Large intestine (tissue), 12 donors: Measurements from ENCODE around the gene ACSM4. TPM values are rescaled to one million over a fixed set of nuclear protein-coding genes. Genes with fewer than 3 reads are reported as not detected.
"Not testable (repeated sequence)": the region's sequence is repeated elsewhere in the genome, so short reads cannot be mapped to it uniquely, and the experiment has no call there.

Source experiments
- DNase-seq, 2 donors: peaks; one replicate each; pipeline versions ENCODE4 v3.0.0 to v3.0.0-alpha.2; 2013
- H3K27ac ChIP-seq: one replicate; pipeline ENCODE4 v1.5.1; 2013; ENCODE audit warnings: low read length
- H3K27me3 ChIP-seq: 2 replicates; pipeline ENCODE4 v1.6.1; 2013; ENCODE audit warnings: low read length; ENCODE audit not compliant: control insufficient read depth, insufficient read depth
- H3K36me3 ChIP-seq: 2 replicates; pipeline ENCODE4 v1.6.1; 2013; ENCODE audit warnings: low read length; ENCODE audit not compliant: control insufficient read depth, insufficient read depth
- H3K4me1 ChIP-seq: one replicate; pipeline ENCODE4 v1.6.1; 2013; ENCODE audit warnings: low read length; ENCODE audit not compliant: control insufficient read depth, insufficient read depth
- H3K4me3 ChIP-seq: one replicate; pipeline ENCODE4 v1.5.1; 2013; ENCODE audit warnings: low read length
- H3K9me3 ChIP-seq: one replicate; pipeline ENCODE4 v1.6.1; 2013; ENCODE audit warnings: mild to moderate bottlenecking, low read depth, low read length, moderate library complexity; ENCODE audit not compliant: control insufficient read depth
- WGBS: methylation state at CpG from one replicate; pipeline ENCODE4 v1.1.5; 2013; ENCODE audit warnings: low lambda C conversion rate; ENCODE audit not compliant: insufficient coverage; 5-methylcytosine and 5-hydroxymethylcytosine counted together
- long read RNA-seq, 11 donors: transcript quantifications; one replicate each; lab custom pipeline, GENCODE V29; 2026
- polyA plus RNA-seq: library from polyadenylated mRNA; unstranded; fragments of 120-200 nt; gene quantifications from one replicate; pipeline ENCODE4 v1.2.1, GENCODE V29; 2013

Gene ACSM4, protein sequence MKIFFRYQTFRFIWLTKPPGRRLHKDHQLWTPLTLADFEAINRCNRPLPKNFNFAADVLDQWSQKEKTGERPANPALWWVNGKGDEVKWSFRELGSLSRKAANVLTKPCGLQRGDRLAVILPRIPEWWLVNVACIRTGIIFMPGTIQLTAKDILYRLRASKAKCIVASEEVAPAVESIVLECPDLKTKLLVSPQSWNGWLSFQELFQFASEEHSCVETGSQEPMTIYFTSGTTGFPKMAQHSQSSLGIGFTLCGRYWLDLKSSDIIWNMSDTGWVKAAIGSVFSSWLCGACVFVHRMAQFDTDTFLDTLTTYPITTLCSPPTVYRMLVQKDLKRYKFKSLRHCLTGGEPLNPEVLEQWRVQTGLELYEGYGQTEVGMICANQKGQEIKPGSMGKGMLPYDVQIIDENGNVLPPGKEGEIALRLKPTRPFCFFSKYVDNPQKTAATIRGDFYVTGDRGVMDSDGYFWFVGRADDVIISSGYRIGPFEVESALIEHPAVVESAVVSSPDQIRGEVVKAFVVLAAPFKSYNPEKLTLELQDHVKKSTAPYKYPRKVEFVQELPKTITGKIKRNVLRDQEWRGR
- polyA plus RNA-seq, result 0.04 TPM
- long read RNA-seq, donor 1, partial matches to known transcripts, result 0 of 7 reads
- long read RNA-seq, donor 1, other reads (novel, unspliced or antisense), result 7 of 7 reads
- long read RNA-seq, donor 2, result 0 reads
- long read RNA-seq, donor 3, result 0 reads
- long read RNA-seq, donor 4, result 0 reads
- long read RNA-seq, donor 5, result 0 reads
- long read RNA-seq, donor 6, result 0 reads
- long read RNA-seq, donor 7, result 0 reads
- long read RNA-seq, donor 8, partial matches to known transcripts, result 43 of 43 reads
- long read RNA-seq, donor 8, other reads (novel, unspliced or antisense), result 0 of 43 reads
- long read RNA-seq, donor 9, result 0 reads
- long read RNA-seq, donor 10, result 0 reads
- long read RNA-seq, donor 11, result 0 reads

DNA sequence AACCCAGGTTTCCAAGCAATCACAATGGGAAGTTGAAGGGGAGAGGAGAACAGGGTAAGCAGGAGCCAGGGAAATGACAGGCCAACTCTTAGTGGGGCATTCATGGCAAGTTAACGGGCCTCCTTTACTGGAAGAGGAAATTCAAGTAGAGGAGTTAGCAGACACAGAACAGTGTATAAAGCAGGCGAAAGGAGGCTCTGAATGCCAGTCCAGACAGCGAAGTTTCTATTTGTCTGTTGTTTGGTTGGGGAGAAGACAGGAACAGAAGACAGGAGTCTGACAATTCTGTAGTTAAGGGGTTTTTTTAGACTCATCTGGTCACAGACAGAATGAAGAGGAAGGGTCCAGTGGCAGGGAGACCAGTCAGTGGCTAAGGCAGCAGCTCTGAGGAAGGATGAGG is at the start of gene ACSM4:
Gene ACSM4, plus strand, starts transcription at position 301 of the 400 bp plus-strand sequence. CDS start 260 bp downstream, outside the sequence.
- H3K9me3 ChIP-seq, result no peaks in the 10 kb centered on the region
- no peaks in the 10 kb centered on the region for H3K27me3 ChIP-seq
- no peak within 1 kb of the TSS for H3K27ac ChIP-seq
- no CpG with 5 or more reads among the region's 3 CpGs for WGBS
- H3K36me3 ChIP-seq, result no peaks in the 10 kb centered on the region
- DNase-seq, result no peak
- H3K4me3 ChIP-seq, result no peak within 1 kb of the TSS
- H3K4me1 ChIP-seq, result no peaks in the 10 kb centered on the region

DNA sequence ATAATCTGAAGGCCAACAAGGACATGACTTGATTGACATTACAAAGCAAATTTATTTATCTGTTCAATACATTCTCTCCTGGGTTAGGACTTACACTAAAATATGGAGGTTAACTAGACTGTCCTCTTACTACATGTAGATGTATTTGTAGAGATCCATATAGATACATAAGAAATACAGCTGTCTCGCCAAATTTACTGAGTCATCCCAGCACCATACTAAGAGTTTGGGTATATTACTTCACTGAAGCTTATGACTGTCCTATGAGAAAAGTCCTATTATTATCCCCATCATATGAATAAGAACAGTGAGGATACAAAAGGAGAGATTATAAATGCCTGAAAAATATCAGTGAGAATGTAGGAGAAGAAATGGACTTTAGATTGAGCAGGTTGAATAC is 44.8 kb upstream of the ACSM4 start:
- Histone ChIP-seq H3K36me3 (no peaks in the 10 kb centered on the region), H3K27me3 (no peaks in the 10 kb centered on the region), H3K27ac (no peak overlapping the region), H3K4me3 (no peak overlapping the region), H3K9me3 (no peaks in the 10 kb centered on the region), H3K4me1 (no peaks in the 10 kb centered on the region)
- WGBS, result no CpG with 5 or more reads among the region's 1 CpG
- DNase-seq, result no peak

DNA sequence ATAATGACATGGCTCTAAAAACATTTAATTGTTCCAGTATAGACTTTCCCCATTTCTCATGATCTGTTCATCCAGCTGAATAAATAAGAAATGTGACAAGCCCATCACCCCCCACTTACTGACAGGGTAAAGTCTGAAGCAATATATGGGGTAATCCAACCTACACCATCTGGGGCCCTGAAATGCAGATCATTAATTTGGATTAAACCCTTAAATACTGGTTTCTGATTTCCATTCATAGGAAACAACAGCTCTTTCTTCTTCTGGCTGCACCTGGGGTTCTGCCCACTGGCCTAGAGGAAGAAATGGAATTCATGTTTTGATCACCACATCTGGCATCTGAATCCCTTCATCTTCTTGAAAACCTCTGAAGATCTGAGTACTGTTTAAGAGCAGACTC is 39.3 kb upstream of the ACSM4 start:
- Histone ChIP-seq H3K27me3 (no peaks in the 10 kb centered on the region), H3K4me3 (no peak overlapping the region), H3K9me3 (no peaks in the 10 kb centered on the region), H3K36me3 (no peaks in the 10 kb centered on the region), H3K4me1 (no peaks in the 10 kb centered on the region), H3K27ac (no peak overlapping the region)
- DNase-seq, result no peak

DNA sequence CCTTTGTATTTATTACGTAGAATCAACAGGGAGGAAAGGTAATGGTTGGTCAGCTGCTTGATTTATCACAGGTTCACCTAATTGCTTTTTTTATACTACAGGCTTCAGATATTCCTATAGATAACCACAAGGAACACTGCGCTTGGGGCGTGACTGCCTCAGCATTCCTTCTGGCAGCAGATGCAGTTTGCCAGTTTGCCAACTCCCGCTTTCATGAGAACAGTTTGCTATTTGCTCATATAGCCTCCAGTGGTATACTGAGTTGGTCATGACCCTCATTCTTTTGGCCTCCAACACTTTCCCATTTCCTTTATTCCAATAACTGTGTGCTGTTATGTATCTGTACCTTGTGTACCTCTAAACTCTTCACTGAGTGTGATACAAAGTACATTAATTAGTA is 38.6 kb upstream of the ACSM4 start:
- no peaks in the 10 kb centered on the region for H3K27me3 ChIP-seq
- no peak for DNase-seq
- 80% methylated on average over 1 of the region's 4 CpGs for WGBS

DNA sequence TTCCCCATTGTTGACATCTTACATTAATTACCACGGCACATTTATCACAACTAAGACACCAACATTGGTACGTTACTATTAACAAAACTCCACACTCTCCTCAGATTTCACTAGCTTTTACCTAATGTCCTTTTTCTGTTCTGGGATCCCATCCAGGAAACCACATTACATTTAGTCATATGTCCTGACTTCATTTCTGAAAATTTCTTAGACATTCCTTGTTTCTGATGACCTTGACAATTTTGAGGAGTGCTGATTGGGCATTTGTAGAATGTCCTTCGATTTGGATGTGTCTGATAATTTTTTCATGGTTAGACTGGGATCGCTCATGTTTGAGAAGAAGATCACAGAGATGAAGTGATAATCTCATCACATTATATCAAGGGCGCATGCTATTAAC is 34.6 kb upstream of the ACSM4 start:
- Histone ChIP-seq H3K4me1 (no peaks in the 10 kb centered on the region), H3K27ac (no peak overlapping the region), H3K36me3 (no peaks in the 10 kb centered on the region), H3K4me3 (no peak overlapping the region), H3K27me3 (no peaks in the 10 kb centered on the region), H3K9me3 (no peaks in the 10 kb centered on the region)
- DNase-seq, result no peak
- WGBS, result 92% methylated on average over 2 of the region's 5 CpGs

More for the DNA sequence above, 38.6 kb upstream of the ACSM4 start:
- Histone ChIP-seq H3K4me3 (no peak overlapping the region), H3K36me3 (no peaks in the 10 kb centered on the region), H3K27ac (no peak overlapping the region), H3K4me1 (no peaks in the 10 kb centered on the region), H3K9me3 (no peaks in the 10 kb centered on the region)

DNA sequence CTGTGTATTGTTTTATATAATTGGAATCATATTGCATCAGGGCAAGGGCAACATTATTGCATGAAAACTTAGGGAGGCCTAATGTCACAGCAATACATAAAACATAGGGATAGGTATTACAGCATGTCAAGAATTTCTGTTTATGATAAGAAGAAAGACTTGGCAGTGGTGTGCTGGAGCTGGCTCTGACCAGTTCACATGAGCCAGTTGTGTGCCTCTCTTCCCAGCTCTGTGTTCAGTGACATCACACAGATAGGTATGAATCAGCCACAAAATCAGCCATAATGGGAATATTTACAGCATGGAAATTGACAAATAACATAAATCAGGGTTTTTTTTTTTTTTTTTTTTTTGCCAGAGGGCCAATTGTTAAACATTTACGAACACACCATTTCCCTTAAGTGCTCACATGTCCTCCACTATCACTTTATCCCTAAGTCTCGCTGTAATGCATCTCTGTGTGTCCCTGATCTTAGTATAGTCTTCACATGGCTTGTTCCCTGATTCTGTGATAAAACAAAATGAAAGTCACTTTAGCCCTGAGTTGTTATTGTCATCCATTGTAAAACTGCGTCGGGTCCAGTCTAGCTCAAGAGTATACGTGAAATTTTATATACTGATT is 31.9 kb upstream of the ACSM4 start:
- Histone ChIP-seq H3K36me3 (no peaks in the 10 kb centered on the region), H3K9me3 (no peaks in the 10 kb centered on the region), H3K4me3 (no peak overlapping the region), H3K27ac (no peak overlapping the region), H3K4me1 (no peaks in the 10 kb centered on the region), H3K27me3 (no peaks in the 10 kb centered on the region)
- DNase-seq, result no peak
- WGBS, result 80% methylated on average over 1 of the region's 5 CpGs

DNA sequence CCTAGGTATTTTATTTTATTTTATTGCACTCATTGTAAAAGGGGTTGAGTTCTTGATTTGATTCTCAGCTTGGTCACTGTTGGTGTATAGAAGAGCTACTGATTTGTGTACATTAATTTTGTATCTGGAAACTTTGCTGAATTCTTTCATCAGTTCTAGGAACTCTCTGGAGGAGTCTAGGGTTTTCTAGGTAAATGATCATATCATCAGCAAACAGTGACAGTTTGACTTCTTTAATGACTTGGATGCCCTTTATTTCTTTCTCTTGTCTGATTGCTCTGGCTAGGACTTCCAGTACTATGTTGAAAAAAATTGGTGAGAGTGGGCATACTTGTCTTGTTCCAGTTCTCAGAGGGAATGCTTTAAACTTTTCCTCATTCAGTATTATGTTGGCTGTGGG is 28.4 kb upstream of the ACSM4 start:
- not testable (repeated sequence) for H3K27me3 ChIP-seq, H3K36me3 ChIP-seq, H3K4me3 ChIP-seq, H3K4me1 ChIP-seq, H3K27ac ChIP-seq, DNase-seq, H3K9me3 ChIP-seq

DNA sequence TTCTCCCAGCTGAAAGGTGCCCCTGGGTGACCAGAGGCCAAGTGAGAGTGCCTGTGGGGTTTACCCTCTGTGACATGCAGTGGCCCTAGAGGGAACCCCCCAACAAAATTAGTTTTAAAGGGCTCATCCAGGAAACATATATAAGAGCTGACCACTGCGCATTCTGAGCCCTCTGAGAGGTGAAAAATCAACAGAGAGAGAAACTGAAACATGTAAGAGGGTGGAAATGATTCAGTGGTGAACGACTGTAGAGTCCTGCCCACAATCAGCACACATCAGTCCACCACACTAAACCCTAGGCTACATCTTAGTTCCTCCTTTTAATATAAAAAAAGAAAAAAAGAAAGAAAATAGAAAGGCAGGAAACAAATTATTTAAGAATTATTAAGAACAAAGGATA is 21.0 kb upstream of the ACSM4 start:
- no peak overlapping the region for H3K4me3 ChIP-seq
- no peak overlapping the region for H3K27ac ChIP-seq
- no peak for DNase-seq
- no peaks in the 10 kb centered on the region for H3K4me1 ChIP-seq
- no peaks in the 10 kb centered on the region for H3K27me3 ChIP-seq
- no peaks in the 10 kb centered on the region for H3K9me3 ChIP-seq
- no CpG with 5 or more reads among the region's 2 CpGs for WGBS
- no peaks in the 10 kb centered on the region for H3K36me3 ChIP-seq

DNA sequence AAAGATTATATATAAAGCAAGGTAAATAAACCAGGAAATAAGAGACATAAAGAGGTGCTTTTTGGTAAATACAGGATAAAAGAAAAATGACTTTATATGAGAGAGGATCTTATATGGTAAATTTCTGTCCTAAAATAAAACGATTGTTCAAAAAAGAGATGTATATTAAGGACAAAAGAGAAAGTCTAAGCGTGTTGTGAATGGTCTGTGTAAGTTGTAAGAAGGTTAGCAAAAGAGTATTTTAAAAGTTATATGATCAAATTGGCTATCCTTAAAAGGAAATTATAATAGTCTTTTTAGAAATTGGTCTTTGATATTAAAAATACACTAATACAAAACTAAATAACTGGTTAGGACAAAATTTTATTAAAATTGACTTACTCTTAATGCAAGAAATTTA is 14.1 kb upstream of the ACSM4 start:
- H3K4me1 ChIP-seq, result no peaks in the 10 kb centered on the region
- 64% methylated on average over 2 of the region's 2 CpGs for WGBS
- no peak overlapping the region for H3K4me3 ChIP-seq

DNA sequence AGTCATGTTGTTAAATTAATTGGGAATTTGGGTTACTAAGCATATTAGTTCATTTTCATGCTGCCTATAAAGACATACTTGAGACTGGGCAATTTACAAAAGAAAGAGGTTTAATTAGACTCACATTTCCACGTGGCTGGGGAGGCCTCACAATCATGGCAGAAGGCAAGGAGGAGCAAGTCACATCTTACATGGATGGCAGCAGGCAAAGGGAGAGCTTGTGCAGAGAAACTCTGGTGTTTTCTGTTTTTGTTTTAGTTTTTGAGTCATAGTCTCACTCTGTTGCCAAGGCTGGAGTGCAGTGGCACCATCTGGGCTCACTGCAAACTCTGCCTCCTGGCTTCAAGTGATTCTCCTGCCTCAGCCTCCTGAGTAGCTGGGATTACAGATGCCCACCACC is 13.3 kb upstream of the ACSM4 start:
- DNase-seq, H3K27ac ChIP-seq, H3K9me3 ChIP-seq, H3K4me3 ChIP-seq, H3K27me3 ChIP-seq, H3K4me1 ChIP-seq, H3K36me3 ChIP-seq: not testable (repeated sequence)
- no CpG with 5 or more reads among the region's 1 CpG for WGBS

More for the DNA sequence above, 14.1 kb upstream of the ACSM4 start:
- DNase-seq, result no peak
- Histone ChIP-seq H3K9me3 (no peaks in the 10 kb centered on the region), H3K27ac (no peak overlapping the region), H3K36me3 (no peaks in the 10 kb centered on the region), H3K27me3 (no peaks in the 10 kb centered on the region)
